GM10847 (cell line): Measurements from ENCODE around the gene PKLR.

Experiments
- POLR2A ChIP-seq: IDR thresholded peaks from 2 replicates; pipeline ENCODE4 v1.6.1; 2011; ENCODE audit not compliant: insufficient read length; ENCODE audit errors: extremely low read depth

PKLR gene

DNA sequence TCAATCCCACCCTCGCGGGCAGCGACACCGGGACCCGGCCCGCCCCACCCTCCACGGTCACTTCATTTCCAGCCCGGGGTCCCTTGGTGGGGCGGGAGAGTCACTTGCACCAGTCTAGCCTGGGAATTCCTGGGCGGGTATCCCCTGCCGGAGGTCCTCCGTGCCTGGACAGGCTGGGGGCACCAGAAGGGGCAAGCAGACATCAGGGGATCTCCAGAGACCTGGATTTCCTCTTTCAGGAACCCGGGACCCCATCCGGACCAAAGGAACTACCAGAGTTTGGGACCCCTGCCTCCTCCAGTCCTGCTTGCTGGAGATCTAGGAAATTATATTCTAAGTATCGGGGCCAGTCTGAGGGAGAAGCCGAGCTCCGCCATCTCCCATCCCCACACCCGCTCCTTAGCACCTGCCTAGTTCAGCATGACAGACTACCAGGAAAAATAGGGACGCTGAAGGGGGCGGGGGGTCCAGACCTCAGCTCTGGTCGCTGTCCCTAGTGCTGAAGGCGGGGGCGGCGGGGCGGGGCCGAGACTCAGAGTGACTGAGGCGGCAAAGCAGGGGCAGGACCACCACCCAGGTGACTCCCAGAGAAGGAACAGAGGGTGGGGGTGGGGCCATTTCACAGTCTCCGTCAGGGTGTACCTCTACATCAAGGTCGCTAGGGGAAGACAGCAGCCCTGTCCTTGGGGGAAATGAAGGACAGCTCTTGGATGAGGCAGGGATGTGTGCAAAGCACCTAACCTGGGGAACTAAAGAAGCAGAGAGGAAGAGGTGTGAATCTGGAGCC lies 23.1 kb downstream of the PKLR start:
- TF ChIP-seq POLR2A, result no peak

DNA sequence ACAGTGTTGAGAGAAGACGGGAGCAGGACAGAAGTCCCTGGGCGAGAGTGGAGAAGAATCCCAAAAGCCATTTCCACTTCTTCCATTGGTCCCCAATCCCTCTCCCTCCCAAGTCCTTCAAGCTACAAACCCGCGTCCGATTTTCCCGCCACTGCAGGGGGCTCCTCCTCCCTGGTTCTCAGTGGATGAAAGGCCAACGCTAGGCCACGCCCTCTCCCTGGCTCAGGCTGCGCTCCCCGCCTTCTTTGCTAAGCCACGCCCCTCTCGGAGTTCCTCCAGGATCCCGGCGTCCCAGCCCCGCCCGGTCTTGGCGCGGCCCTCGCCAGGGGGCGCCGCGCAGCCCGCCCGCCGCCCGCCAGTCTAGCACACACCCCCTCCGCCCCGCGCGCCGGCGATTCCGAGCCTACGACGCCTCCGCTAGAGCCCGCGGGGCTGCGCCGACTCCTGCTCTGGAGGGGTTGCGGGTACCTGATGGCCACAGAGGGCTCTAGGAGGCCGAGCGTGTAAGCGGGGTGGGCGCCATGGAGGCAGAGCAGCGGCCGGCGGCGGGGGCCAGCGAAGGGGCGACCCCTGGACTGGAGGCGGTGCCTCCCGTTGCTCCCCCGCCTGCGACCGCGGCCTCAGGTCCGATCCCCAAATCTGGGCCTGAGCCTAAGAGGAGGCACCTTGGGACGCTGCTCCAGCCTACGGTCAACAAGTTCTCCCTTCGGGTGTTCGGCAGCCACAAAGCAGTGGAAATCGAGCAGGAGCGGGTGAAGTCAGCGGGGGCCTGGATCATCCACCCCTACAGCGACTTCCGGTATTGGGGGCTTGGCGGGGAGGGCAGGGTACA lies 24.0 kb downstream of the PKLR start, which contains the start of gene HCN3:
Gene HCN3 (plus strand): TSS at position 394 of the 832 bp plus-strand sequence. CDS start 128 bp downstream, at position 522.
- no peak for TF ChIP-seq POLR2A

DNA sequence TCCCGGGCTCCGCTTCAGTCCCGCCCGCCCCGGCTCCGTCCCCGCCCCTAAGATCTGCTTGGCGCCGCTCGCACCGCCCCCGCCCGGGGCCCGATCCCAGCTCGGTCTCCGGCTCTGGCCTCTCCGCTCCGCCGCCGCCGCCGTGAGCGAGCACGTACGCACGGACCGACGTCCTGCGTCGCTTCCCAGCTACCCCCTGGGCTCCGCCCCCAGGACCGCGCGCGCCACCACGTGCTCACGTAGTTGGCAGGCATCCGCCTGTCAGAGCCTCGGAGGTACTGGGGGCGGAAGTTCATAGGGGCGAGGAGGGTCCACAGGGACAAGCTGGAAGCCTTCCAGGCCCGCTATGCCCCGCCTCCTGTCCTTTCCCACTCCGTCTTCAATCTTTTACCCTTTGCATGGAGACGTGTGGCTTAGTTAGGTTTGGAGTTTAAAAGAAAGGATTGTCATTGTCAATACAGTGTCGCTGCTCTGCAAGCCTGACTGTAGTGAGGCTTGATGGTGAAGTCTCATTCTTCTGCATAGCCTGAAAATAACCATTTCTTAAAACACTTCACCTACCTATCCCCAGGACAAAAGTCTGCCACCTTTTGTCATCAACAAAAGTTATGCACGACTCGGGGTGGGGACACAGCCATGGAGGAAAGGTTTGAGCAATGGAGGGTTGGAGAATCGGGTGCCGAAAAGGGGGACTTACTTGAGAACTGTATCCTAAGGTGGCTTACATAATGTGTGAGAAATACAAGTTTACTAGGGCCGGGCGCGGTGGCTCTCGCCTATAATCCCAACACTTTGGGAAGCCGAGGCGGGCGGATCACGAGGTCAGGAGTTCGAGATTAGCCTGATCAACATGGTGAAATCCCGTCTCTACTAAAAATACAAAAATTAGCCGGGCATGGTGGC lies 27.6 kb downstream of the PKLR start, which contains the start of gene CLK2:
Gene CLK2 (minus strand): TSS at position 162 of the 903 bp plus-strand sequence. CDS start 2,527 bp downstream, outside the sequence.
- peak; percentile 96 for TF ChIP-seq POLR2A

DNA sequence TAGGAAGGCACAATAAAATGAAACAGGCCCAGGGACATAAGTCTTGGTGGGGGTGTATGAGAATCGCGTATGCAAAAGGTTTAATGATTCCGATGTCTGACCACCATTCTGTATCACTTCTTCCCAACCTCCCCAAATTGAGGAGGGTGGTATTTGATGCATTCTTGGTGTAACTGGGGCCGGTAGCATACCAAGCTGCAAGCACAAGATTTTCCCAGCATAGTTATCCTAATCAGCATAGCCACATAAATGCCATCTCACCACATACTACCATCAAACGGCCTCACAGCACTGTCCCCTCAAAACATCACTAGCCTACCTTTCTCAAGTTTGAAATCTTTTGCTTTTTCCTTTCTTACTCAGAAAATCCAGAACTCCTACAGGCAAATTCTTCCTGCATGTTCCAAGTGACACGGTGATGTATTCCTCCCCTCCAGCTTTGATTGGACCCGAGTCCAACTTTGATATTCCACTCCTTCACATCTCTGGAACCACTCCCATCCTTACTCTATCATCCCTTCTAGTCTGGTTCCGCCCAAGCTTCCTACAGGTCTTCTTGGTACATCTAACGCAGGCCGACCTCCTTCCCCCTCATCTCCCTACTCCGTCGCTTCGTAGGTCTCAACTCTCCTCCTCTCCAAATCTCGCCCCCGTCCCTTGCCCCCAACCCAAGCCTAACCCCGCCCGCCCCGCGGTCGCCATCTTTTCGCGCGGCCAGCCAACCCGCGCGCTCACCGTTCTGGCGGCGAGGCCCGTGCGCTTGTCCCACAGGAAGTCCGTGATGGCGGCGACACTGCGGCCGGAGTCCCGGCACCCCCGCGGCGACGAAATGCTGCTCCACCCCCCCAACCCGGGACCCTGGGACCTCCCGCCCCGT lies 28.5 kb downstream of the PKLR start:
- no peak for TF ChIP-seq POLR2A

DNA sequence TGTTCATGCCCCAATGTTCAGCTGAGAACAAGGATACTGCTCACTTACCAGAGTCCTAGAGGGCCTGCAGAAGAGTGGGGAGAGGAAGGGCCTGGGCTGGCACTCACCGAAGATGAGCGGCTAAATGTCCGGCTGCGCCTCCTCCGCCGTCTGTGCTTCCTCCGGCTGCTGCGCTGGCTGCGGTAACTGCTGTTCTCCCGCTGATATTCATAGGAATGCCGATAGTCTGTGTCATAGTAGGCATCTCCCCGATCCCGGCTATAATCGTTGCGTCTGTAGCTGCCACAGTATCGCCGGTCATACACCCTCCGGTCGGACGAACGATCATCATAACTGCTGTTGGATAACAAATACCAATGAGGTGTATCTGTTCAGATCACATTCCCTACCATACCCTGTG lies 31.9 kb downstream of the PKLR start:
- TF ChIP-seq POLR2A, result no peak

DNA sequence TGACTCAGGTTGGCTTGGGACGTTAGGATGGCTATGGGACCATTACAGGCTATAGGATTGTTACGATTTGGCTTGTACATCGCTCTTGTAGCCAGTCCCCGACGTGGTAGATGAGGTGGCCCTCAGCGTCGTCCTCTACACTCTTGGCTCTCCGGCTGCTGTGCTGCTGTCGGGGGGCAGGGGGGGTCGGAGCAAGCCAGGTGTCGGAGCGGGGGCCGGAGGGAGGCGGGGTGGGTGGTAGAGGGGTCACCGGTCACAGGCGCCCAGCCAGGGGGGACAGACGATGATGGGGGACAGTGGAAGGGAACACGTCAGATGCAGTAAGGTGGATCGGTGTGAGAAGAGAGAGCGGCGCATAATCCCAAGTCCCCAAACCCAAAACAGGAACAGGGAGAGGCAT lies 32.6 kb downstream of the PKLR start:
- no peak for TF ChIP-seq POLR2A

DNA sequence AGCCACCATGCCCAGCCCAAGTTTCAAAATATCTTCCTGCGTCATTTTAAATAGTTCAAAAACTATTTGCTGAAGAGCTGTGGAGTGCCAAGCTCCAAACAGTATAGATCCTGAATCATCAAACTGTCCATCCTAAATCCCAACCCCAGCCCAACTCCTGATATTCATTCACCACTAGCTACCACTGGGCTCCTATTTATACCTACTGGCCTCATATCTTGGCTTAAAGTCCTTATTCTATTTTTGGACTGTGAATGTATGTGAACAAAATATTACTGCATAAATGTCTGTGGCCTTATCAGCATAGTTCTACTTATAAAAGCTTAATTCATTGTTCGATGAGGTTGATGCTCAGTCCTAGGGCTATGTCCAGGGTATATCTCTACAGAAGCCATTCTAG lies 33.9 kb downstream of the PKLR start:
- no peak for TF ChIP-seq POLR2A

DNA sequence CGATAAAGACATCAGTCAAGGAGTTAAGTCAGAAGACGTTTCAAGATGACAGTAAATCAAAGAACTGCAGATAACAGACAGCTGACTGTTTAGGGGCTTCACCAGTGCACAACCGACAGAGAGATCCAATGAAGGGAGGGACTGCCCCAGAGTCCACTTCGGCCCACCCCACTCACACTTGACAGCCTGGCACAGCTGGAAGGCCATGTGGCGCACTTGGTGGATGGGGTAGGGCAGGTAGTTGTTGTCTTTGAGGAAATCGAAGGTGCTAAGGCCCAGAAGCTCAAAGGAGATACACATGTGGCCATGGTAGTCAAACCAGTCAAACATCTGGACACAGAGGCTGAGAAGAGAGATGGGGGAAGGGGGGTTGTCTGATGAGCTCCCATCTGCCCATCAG lies 34.7 kb downstream of the PKLR start:
- TF ChIP-seq POLR2A, result no peak

DNA sequence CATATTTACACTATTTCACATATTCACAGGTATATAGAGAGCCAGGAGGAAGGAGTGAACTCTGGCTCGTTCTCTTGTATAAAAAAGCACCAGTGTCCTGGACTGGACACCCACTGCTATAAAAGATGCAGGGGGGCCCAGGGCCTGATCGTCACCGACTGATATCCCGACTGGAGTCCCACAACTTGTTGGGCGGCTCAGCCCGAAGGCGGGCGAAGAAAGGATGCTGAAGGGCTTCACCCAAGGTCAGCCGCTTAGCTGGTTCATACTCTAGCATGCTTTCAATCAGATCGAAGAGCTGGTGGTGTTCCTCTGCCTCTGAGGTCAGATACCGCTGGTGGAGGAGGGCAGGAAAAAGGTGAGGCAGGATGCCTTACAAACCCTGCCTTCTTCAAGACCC lies 38.2 kb downstream of the PKLR start:
- no peak for TF ChIP-seq POLR2A

DNA sequence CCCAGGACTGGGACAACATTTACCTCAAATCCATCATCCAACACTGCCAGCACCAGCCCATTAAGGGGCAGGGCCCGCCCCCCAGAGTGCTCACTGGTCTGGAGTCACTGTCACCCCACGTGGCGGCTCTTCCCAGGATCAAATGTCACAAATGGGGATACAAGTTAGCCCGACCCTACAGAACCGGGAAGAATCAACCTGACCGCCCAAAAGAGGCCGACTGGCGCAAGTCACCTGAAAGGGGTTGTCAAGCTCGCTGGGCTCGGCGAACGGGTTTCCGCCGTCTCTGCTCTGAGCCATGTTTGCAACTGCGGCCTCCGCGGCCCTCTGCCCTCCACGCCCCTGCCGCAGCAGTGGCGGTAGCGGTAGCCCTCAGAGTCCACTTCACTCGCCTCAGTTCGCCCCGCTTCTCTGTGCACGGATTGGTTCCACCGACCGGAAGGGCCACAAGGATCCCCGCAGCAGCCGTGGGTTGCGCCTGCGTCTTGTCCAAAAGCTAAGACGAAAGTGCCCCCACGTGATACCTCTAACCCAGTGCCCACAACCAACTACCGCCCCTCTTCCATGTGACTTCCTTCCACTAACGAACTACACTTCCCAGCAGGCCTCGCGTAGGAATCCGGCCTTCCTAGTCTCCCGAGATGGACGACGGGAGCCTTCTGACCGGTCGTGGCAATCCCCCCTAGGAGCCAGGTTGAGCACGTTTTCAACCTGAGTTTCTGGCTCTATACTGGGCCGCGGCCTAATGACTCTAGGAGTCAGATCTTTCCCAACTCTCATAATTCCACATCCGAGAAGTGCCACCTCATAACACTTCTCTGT lies 39.2 kb downstream of the PKLR start, which contains the start of gene SCAMP3:
Gene SCAMP3 (minus strand): TSS at position 509 of the 822 bp plus-strand sequence. CDS start 209 bp downstream, at position 300.
- peak; percentile 83 for TF ChIP-seq POLR2A

DNA sequence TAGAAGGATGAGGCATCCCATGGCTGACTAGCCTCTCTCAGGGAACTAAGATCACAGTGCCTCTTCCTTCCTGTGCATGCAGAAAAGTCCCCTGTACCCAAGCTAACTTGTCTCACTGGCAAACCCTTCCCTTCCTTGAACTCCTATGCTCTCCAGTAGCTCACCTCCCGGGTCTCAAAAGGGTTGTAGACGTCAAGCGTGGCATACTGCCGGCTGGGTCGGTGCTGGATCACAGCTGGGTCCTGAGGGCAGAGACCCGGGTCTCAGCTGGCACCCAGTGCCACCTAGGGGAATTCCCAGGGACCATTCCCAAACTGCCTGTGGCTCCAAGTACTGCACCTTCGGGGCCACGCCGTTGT lies 39.8 kb downstream of the PKLR start:
- no peak for TF ChIP-seq POLR2A

DNA sequence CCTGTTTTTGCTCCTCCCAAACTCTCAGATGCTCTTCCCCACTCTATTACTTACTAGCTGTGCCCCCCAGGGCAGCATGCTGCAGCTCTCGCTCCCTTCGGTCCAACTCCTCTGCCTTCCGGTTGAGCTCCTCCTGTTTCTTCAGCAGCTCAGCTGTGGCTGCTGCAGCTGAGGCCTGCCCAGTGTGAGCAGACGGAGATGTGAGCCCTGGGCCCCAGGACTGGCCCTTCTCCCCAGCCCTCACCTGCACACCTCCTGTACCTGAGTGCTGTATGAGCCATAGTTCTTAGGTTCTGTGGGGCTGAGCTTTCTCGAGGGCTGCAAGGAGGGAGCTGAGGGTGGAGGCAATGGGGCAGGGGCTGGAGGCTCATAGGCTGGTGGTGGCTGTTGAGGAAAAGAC lies 41.0 kb downstream of the PKLR start:
- no peak for TF ChIP-seq POLR2A

DNA sequence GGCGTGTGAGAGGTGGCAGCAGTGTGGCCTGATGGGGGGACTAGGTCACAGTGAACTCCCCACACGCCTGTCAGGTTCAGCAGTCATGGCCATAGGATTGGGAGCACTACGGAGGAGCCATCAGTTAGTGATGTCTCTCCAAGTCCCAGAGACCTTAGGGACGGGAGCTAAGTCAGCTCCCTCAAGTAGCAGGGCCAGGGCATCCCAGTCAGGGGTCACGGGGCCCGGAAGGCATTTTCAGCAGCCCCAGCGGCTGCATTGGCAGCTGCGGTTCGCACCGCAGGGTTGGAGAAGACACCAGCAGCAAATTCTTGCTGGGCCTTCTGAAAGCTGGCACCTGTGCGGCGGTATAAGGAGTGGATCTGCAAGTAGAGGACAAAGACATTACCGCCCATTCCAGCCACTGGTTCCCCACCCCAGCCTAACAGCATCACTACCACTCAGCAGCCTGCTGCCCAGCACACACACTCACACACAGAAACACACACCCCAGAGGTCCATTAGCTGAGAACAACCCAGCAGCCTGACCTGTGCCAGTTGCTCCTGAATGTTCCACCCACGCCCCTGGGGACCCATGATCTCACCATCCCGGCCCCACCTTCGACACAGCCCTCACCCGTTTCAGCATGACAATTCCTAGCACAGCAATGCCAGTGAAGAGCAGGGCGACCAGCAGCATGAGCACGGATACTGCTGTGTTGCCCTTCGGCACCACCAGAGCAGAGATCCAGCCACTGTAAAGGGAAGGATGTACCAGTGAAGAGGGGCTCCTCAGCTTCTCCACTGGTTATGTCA lies 45.0 kb downstream of the PKLR start:
- TF ChIP-seq POLR2A, result no peak
